Gastrocnemius medialis (tissue), 4 donors: ENCODE results near the gene LRRC4C. TPM values are rescaled to one million over a fixed set of nuclear protein-coding genes. Genes with fewer than 3 reads are reported as not detected.

Experiments
- ATAC-seq, 2 donors: fragments of 150-250 bp; one replicate each; pipeline ENCODE4 v1.9.1; 2016
- DNase-seq, 2 donors: peaks; one replicate each; pipeline ENCODE4 v3.0.0-alpha.2; 2019
- H3K27ac ChIP-seq, 4 donors: fragments of 200-600 bp; sonication (generic); 1 replicate in 1 of 4; 2 replicates in 3 of 4; pipeline ENCODE4 v1.5.1; 2016 to 2018; ENCODE audit warnings: mild to moderate bottlenecking in 2 of 4, moderate library complexity in 1 of 4
- H3K27me3 ChIP-seq, 3 donors: fragments of 200-600 bp; sonication (generic) in 2 of 3; 1 replicate in 1 of 3; 2 replicates in 2 of 3; pipeline versions ENCODE4 v1.5.1 to v1.6.0; 2016 to 2019; ENCODE audit warnings: mild to moderate bottlenecking in 1 of 3, moderate library complexity in 1 of 3
- H3K36me3 ChIP-seq, 2 donors: fragments of 200-600 bp; sonication (generic) in 1 of 2; one replicate each; pipeline ENCODE4 v1.5.1; 2017 to 2018
- H3K4me1 ChIP-seq, 2 donors: fragments of 200-600 bp; sonication (generic) in 1 of 2; one replicate each; pipeline ENCODE4 v1.5.1; 2016 to 2017; ENCODE audit warnings: mild to moderate bottlenecking in 2 of 2
- H3K4me3 ChIP-seq, 4 donors: fragments of 200-600 bp; sonication (generic) in 3 of 4; 1 replicate in 1 of 4; 2 replicates in 3 of 4; pipeline ENCODE4 v1.5.1; 2016 to 2019; ENCODE audit warnings: mild to moderate bottlenecking in 2 of 4
- H3K9me3 ChIP-seq, 3 donors: fragments of 200-600 bp; sonication (generic) in 2 of 3; 1 replicate in 1 of 3; 2 replicates in 2 of 3; pipeline ENCODE4 v1.5.1; 2016 to 2019
- POLR2A ChIP-seq, 2 donors: fragments of 450-650 bp; IDR thresholded peaks; one replicate each; pipeline ENCODE4 v1.6.1; 2017; ENCODE audit warnings: antibody characterized with exemption in 2 of 2, mild to moderate bottlenecking in 2 of 2, moderate library complexity in 2 of 2
- in situ Hi-C, 4 donors: fragments of 200-750 bp; cut with MboI; loops; one replicate each; pipeline versions ENCODE4 v1.15.0 to v1.8.0; 2017; ENCODE audit warnings: low sequenced_read_pairs in 4 of 4
- intact Hi-C: fragments of 100-400 bp; cut with DNase I; formaldehyde crosslinking; loops from one replicate; pipeline ENCODE4 v1.15.1; 2023; ENCODE audit warnings: low total_unique reads
- total RNA-seq, 4 donors: library from RNA; depleted of rRNA; stranded (reverse); fragments of >200 nt; gene quantifications; one replicate each; pipeline versions ENCODE4 v1.1.0 to v1.2.3, GENCODE V29; 2016
- TF ChIP-seq, protein P1 (sequence below), 5 experiments: fragments of 450-650 bp in 3 of 5; fragments of 200-600 bp in 2 of 5; sonication (generic) in 2 of 5; IDR thresholded peaks in 4 of 5; conservative IDR thresholded peaks in 1 of 5; 1 replicate in 4 of 5; 2 replicates in 1 of 5; pipeline ENCODE4 v1.5.1; 2016 to 2019; ENCODE audit warnings: antibody characterized with exemption in 5 of 5, mild to moderate bottlenecking in 3 of 5, moderate library complexity in 3 of 5

Gene LRRC4C
- total RNA-seq, 4 donors from 2014 or later: 0.15 to 0.59 (median 0.24) TPM; not detected in 1

DNA sequence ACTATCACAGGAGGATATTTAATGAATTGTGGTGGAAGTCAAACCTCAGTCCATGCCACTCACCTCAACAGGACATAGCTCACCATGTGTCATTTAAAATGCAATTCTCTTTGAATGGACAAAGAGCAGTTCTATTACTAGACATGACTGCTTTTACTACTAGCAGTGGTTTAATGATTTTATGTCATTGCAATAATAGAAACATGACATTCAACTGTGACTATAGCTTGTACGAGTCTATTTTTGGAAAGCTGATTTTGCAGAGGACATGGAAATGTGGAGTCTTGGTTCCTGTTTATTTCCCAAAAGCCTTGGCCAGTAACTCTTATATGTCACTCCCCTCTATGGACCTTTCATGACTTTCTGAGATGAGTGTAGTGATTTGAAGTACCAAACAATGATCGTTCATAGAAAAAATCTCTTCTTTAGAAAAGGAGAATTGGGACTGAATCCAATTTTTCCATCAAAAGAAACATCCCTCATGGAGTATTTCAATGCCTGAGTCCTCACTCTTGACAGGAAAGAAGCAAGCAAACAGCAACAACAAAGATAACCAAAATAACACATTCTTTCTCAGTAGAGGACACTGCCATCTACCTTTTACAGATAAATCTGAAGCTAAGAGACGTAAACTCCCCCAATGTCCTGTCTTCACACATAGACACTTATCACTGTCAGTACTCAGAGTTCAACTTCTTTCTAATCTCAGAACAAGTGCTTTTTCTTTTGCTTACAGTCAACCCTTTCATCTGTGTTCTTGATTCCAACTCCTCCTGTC is 233.4 kb downstream of the LRRC4C start:
- in situ Hi-C loops: no loop called here
- Histone ChIP-seq H3K27ac (no peak overlapping the region), H3K9me3 (no peaks in the 10 kb centered on the region), H3K36me3 (no peaks in the 10 kb centered on the region), H3K27me3 (no peaks in the 10 kb centered on the region), H3K4me3 (no peak overlapping the region), H3K4me1 (no peaks in the 10 kb centered on the region)
- ATAC-seq (no peak), DNase-seq (no peak)
- intact Hi-C loops: no loop called here
- TF ChIP-seq, protein P1, sequence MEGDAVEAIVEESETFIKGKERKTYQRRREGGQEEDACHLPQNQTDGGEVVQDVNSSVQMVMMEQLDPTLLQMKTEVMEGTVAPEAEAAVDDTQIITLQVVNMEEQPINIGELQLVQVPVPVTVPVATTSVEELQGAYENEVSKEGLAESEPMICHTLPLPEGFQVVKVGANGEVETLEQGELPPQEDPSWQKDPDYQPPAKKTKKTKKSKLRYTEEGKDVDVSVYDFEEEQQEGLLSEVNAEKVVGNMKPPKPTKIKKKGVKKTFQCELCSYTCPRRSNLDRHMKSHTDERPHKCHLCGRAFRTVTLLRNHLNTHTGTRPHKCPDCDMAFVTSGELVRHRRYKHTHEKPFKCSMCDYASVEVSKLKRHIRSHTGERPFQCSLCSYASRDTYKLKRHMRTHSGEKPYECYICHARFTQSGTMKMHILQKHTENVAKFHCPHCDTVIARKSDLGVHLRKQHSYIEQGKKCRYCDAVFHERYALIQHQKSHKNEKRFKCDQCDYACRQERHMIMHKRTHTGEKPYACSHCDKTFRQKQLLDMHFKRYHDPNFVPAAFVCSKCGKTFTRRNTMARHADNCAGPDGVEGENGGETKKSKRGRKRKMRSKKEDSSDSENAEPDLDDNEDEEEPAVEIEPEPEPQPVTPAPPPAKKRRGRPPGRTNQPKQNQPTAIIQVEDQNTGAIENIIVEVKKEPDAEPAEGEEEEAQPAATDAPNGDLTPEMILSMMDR (IDR thresholded peaks at IDR 0.05 in 4 of 5, conservative IDR thresholded peaks at IDR 0.05 in 1 of 5): no peak
- TF ChIP-seq POLR2A (IDR thresholded peaks at IDR 0.05): no peak

DNA sequence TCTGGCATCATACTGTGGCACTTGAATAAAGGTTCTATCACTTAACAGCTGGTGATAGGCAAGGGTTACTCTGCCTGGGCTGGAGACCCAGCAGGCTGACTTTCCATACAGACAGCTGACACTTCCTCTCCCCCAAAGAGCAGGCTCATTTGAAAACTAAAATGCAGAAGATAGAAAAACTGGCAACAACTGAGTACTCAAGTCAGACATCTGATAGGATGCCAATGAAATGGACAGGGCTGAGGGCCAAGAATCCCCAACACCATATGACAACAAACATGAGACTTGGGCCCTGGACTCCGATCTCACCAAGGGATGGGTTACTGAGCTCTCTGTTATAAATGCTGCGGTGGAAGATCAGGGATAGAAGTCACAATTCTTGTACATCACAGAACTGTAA is 237.2 kb downstream of the LRRC4C start:
- DNase-seq: no peak
- no peak overlapping the region for H3K4me3 ChIP-seq
- no peaks in the 10 kb centered on the region for H3K36me3 ChIP-seq
- in situ Hi-C loops: no loop called here
- H3K9me3 ChIP-seq: no peaks in the 10 kb centered on the region
- no peak for ATAC-seq
- no peaks in the 10 kb centered on the region for H3K27me3 ChIP-seq
- no peaks in the 10 kb centered on the region for H3K4me1 ChIP-seq
- no peak overlapping the region for H3K27ac ChIP-seq
- intact Hi-C loops: no loop called here
- TF ChIP-seq POLR2A (IDR thresholded peaks at IDR 0.05): no peak
- TF ChIP-seq, protein P1 (IDR thresholded peaks at IDR 0.05 in 4 of 5, conservative IDR thresholded peaks at IDR 0.05 in 1 of 5): no peak

DNA sequence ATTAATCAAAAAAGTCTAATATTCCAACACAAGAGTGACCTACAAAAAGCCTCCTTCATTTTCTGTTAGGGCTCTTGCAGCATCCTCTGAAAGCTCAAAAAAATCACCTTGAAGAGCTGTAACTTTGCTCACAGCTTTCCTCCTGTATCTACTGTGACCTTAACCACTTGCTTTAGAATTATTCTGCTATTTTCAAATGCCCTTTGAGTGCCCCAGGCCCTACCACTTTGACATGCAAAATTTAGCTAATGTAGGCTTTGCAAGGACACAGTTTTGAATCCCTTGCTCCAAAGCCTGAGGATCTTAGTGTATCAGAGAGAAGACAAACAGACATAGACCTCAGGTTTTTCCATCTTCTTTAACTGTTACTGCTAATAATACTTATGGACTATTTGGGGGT is 253.1 kb downstream of the LRRC4C start:
- H3K27ac ChIP-seq: no peak overlapping the region
- no peaks in the 10 kb centered on the region for H3K4me1 ChIP-seq
- no peaks in the 10 kb centered on the region for H3K27me3 ChIP-seq
- ATAC-seq (no peak), DNase-seq (no peak)
- H3K4me3 ChIP-seq: no peak overlapping the region
- intact Hi-C loops: no loop called here
- H3K36me3 ChIP-seq: no peaks in the 10 kb centered on the region
- no peak for TF ChIP-seq POLR2A (IDR thresholded peaks at IDR 0.05)
- TF ChIP-seq, protein P1 (IDR thresholded peaks at IDR 0.05 in 4 of 5, conservative IDR thresholded peaks at IDR 0.05 in 1 of 5): no peak
- H3K9me3 ChIP-seq: no peaks in the 10 kb centered on the region
- in situ Hi-C loops: no loop called here

DNA sequence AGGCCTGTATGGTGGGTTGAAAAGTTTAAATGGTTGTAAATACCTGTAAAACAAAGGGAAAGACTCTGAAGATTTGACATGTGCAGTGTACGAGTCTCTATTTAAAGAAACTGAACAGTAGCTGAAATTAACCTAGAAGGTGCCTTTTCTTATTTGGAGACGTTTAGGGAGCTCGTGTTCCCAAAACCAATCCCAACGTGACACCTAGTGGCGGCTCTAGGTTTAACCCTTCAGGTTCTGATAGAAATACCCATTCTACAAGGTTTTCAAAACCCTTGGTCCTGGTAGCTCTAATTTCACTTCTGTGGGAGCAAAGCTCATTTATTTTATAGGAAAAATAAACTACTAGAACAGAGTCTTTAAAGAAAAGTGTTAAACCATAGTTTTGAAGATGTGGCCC is 258.3 kb downstream of the LRRC4C start:
- in situ Hi-C loops: no loop called here

More for the DNA sequence above, 258.3 kb downstream of the LRRC4C start:
- intact Hi-C loops: no loop called here
- Histone ChIP-seq H3K36me3 (no peaks in the 10 kb centered on the region), H3K27me3 (no peaks in the 10 kb centered on the region), H3K27ac (no peak overlapping the region), H3K4me1 (no peaks in the 10 kb centered on the region), H3K4me3 (no peak overlapping the region), H3K9me3 (no peaks in the 10 kb centered on the region)
- ATAC-seq (no peak), DNase-seq (no peak)
- TF ChIP-seq POLR2A (IDR thresholded peaks at IDR 0.05): no peak
- TF ChIP-seq, protein P1 (IDR thresholded peaks at IDR 0.05 in 4 of 5, conservative IDR thresholded peaks at IDR 0.05 in 1 of 5): no peak
